HepG2 (cell line): ENCODE data around the gene TMEM218. TPM values are rescaled to one million over a fixed set of nuclear protein-coding genes. Genes with fewer than 3 reads are reported as not detected.

Experiments used
- ATAC-seq: fragments of 200-7000 bp; cut with Tn5 transposase; 3 replicates; pipeline ENCODE4 v1.9.1; 2020; ENCODE audit warnings: mild to moderate bottlenecking, moderate library complexity
- BruUV-seq: library from RNA; stranded (reverse); fragments of 400-500 nt; replicated peaks from 2 replicates; lab custom pipeline; 2021; lab: Mats Ljungman, UMichigan
- CTCF ChIA-PET: fragments of 300-600 bp; formaldehyde crosslinking; extraction: SDS; loops from one replicate; lab custom pipeline; 2021; ENCODE audit warnings: low total read pairs, inconsistent platforms, low intra/inter-chr PET ratio; lab: Yijun Ruan, JAX
- POLR2A ChIA-PET: fragments of 350-600 bp; sonication (Branson Sonifier 250); formaldehyde crosslinking; loops from one replicate; lab custom pipeline; 2020; ENCODE audit warnings: antibody characterized with exemption, inconsistent platforms; lab: Yijun Ruan, JAX
- DNase-seq: peaks from one replicate; pipeline ENCODE4 v3.0.0-alpha.2; 2015; ENCODE audit warnings: low spot score
- FAIRE-seq: peaks from 3 replicates; lab custom pipeline; 2011; peaks lifted over from hg19 to GRCh38; lab: Jason Lieb, UNC
- H2AFZ ChIP-seq: one replicate; pipeline ENCODE4 v1.6.1; 2011; ENCODE audit warnings: low read length, inconsistent platforms
- H3K27ac ChIP-seq: fragments of 300-600 bp; 3 replicates; pipeline ENCODE4 v1.8.0; 2011; ENCODE audit warnings: mixed run types, mild to moderate bottlenecking, mixed read lengths, low read length, inconsistent platforms; ENCODE audit not compliant: insufficient read depth; ENCODE audit errors: extremely low read length
- H3K27me3 ChIP-seq, 2 experiments: fragments of 200-600 bp in 1 of 2; 2 replicates in 1 of 2; 3 replicates in 1 of 2; pipeline versions ENCODE4 v1.6.0 to v1.8.0; 2011; ENCODE audit warnings: low read length in 2 of 2, mild to moderate bottlenecking in 2 of 2, moderate library complexity in 2 of 2, inconsistent platforms in 1 of 2; ENCODE audit not compliant: insufficient read depth in 2 of 2, control insufficient read depth in 1 of 2
- H3K36me3 ChIP-seq, 2 experiments: fragments of 200-600 bp in 1 of 2; replicated peaks in 1 of 2; 2 replicates in 1 of 2; 3 replicates in 1 of 2; pipeline versions ENCODE4 v1.5.1 to v1.8.0; 2011; ENCODE audit warnings: low read length in 2 of 2, inconsistent platforms in 1 of 2; ENCODE audit not compliant: insufficient read depth in 2 of 2, control insufficient read depth in 1 of 2
- H3K4me1 ChIP-seq: 2 replicates; pipeline ENCODE4 v1.5.1; 2012; ENCODE audit warnings: low read length, inconsistent platforms; ENCODE audit not compliant: insufficient read depth
- H3K4me2 ChIP-seq: 2 replicates; pipeline ENCODE4 v1.6.0; 2011; ENCODE audit warnings: low read depth, low read length, inconsistent platforms
- H3K4me3 ChIP-seq, 3 experiments: fragments of 200-600 bp in 1 of 3; sonication (generic), shearing (Covaris generic) in 1 of 3; replicated peaks in 1 of 3; 2 replicates each; pipeline ENCODE4 v1.5.1; 2011 to 2016; ENCODE audit warnings: low read length in 3 of 3, inconsistent platforms in 2 of 3, low read depth in 2 of 3, mild to moderate bottlenecking in 2 of 3, control low read depth in 1 of 3, mixed read lengths in 1 of 3; ENCODE audit not compliant: insufficient read depth in 1 of 3
- H3K79me2 ChIP-seq: one replicate; pipeline ENCODE4 v1.6.1; 2011; ENCODE audit warnings: low read length, inconsistent platforms; ENCODE audit not compliant: insufficient read depth
- H3K9ac ChIP-seq: 2 replicates; pipeline ENCODE4 v1.6.0; 2011; ENCODE audit warnings: mild to moderate bottlenecking, low read depth, low read length, inconsistent platforms; ENCODE audit not compliant: insufficient read depth
- H3K9me3 ChIP-seq: 2 replicates; pipeline ENCODE4 v1.5.1; 2012; ENCODE audit warnings: mild to moderate bottlenecking, low read length
- H4K20me1 ChIP-seq: 2 replicates; pipeline ENCODE4 v1.6.0; 2011; ENCODE audit warnings: inconsistent platforms, mild to moderate bottlenecking, low read length, moderate library complexity; ENCODE audit not compliant: insufficient read depth
- AHR ChIP-seq: IDR thresholded peaks from 2 replicates; pipeline ENCODE4 v1.6.1; 2018; ENCODE audit warnings: missing genetic modification reagents, missing compliant biosample characterization
- BATF2 ChIP-seq: sonication (generic); formaldehyde crosslinking; IDR thresholded peaks from 2 replicates; pipeline ENCODE4 v1.8.0; 2022; ENCODE audit warnings: mild to moderate bottlenecking, missing genetic modification reagents, moderate library complexity
- CHD4 ChIP-seq: fragments of 200-600 bp; sonication (generic); IDR thresholded peaks from 2 replicates; pipeline ENCODE4 v1.7.0; 2017; ENCODE audit warnings: mild to moderate bottlenecking, low read length, borderline replicate concordance
- FOXO4 ChIP-seq: sonication (generic); formaldehyde crosslinking; conservative IDR thresholded peaks from 2 replicates; pipeline ENCODE4 v1.8.1; 2023; ENCODE audit warnings: missing genetic modification reagents
- GZF1 ChIP-seq: sonication (generic); formaldehyde crosslinking; IDR thresholded peaks from 2 replicates; pipeline ENCODE4 v1.5.1; 2020; ENCODE audit warnings: mild to moderate bottlenecking, missing genetic modification reagents
- HMG20B ChIP-seq: conservative IDR thresholded peaks from 2 replicates; pipeline ENCODE4 v1.6.1; 2016; ENCODE audit warnings: missing genetic modification reagents, missing compliant biosample characterization
- ISX ChIP-seq: sonication (generic); formaldehyde crosslinking; conservative IDR thresholded peaks from 2 replicates; pipeline ENCODE4 v1.5.0; 2020; ENCODE audit warnings: missing genetic modification reagents
- PPARG ChIP-seq: conservative IDR thresholded peaks from 2 replicates; pipeline ENCODE4 v1.6.1; 2016; ENCODE audit warnings: missing biosample characterization, missing genetic modification reagents
- TP53 ChIP-seq: sonication (generic); formaldehyde crosslinking; conservative IDR thresholded peaks from 2 replicates; pipeline ENCODE4 v1.4.0; 2020; ENCODE audit warnings: missing genetic modification reagents
- ZBTB42 ChIP-seq: sonication (generic); formaldehyde crosslinking; IDR thresholded peaks from 2 replicates; pipeline ENCODE4 v1.5.0; 2020; ENCODE audit warnings: mild to moderate bottlenecking, missing genetic modification reagents
- ZNF589 ChIP-seq: sonication (generic); formaldehyde crosslinking; conservative IDR thresholded peaks from 2 replicates; pipeline ENCODE4 v1.8.0; 2022; ENCODE audit warnings: mild to moderate bottlenecking, moderate library complexity, missing genetic modification reagents
- ZNF720 ChIP-seq: sonication (generic); formaldehyde crosslinking; IDR thresholded peaks from 2 replicates; pipeline ENCODE4 v1.4.0; 2020; ENCODE audit warnings: missing genetic modification reagents
- ZNF746 ChIP-seq: sonication (generic); formaldehyde crosslinking; IDR thresholded peaks from 2 replicates; pipeline ENCODE4 v1.8.0; 2022; ENCODE audit warnings: mild to moderate bottlenecking, missing genetic modification reagents
- ZNF747 ChIP-seq: sonication (generic); formaldehyde crosslinking; IDR thresholded peaks from 2 replicates; pipeline ENCODE4 v1.8.1; 2023; ENCODE audit warnings: missing genetic modification reagents, mild to moderate bottlenecking, borderline replicate concordance
- WGBS: methylation state at CpG from one replicate; pipeline ENCODE4 v1.1.6; 2017; ENCODE audit warnings: low lambda C conversion rate; 5-methylcytosine and 5-hydroxymethylcytosine counted together
- in situ Hi-C: cut with HindIII; loops from 2 replicates; pipeline ENCODE4 v1.10.0; 2017; ENCODE audit warnings: low pct_unique_long_range_greater_than_20kb; ENCODE audit not compliant: extremely low pct_ligation_motif_present
- intact Hi-C: fragments of 100-400 bp; cut with micrococcal nuclease; formaldehyde crosslinking; loops from one replicate; pipeline ENCODE4 v1.10.0; 2022; ENCODE audit not compliant: unreplicated experiment
- polyA plus RNA-seq, 8 experiments: library from polyadenylated mRNA; depleted of rRNA in 3 of 8; stranded (reverse) in 7 of 8; unstranded in 1 of 8; fragments of >200 nt; fragmentation: Illumina TruSeq in 4 of 8; extraction: Trizol in 4 of 8; gene quantifications; 2 replicates each; pipeline versions ENCODE4 v1.2.1 to v1.2.3, GENCODE V29; 2011 to 2016; ENCODE audit warnings: low read depth in 4 of 8, missing spikeins in 1 of 8, mixed read lengths in 1 of 8; ENCODE audit not compliant: insufficient read depth in 1 of 8
- total RNA-seq, 5 experiments: library from RNA; depleted of rRNA; stranded (reverse); fragments of >200 nt; fragmentation: Illumina TruSeq; extraction: Trizol; gene quantifications; 2 replicates each; pipeline ENCODE4 v1.2.3, GENCODE V29; 2016; ENCODE audit warnings: low read depth in 1 of 5
- TF ChIP-seq, protein P1 (sequence below): sonication (generic); formaldehyde crosslinking; IDR thresholded peaks from 2 replicates; pipeline ENCODE4 v1.5.1; 2020; ENCODE audit warnings: mild to moderate bottlenecking, missing genetic modification reagents, moderate library complexity

Gene TMEM218
- total and polyA plus RNA-seq, 2 of the 13 experiments (the other 11 are each of a cell fraction or from before 2014, with no cell fraction given): 11.8 to 14.0 TPM

DNA sequence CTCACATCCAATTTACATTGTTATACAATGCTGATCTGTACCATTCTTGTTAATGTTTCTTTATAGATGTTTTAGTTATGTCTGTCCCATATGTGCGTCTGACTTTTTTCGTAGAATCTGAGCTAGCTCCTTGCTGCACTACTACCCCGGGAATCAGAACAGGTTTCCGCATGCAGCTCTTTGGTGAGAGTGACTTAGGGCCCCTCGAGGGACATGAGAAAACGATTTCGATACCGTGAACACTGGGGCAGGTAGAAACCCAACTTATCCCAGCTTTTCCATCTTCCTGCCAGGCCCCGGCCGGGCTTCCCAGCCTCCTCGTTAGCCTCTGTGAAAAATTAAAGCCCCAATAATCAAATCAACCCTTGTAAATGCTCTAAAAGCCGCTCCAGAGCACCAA lies 29.8 kb upstream of the TMEM218 start:
- intact Hi-C loops: loop anchor here (1.0 to 2.0 kb wide), 3 partner anchors 50 to 178 kb away; no protein-coding TSS in a partner anchor
- H3K4me3 ChIP-seq: no peak overlapping the region
- FAIRE-seq (no peak), DNase-seq (no peak), ATAC-seq (no peak)
- H3K9ac ChIP-seq: no peak overlapping the region
- in situ Hi-C loops: loop anchor here (5.0 to 10.0 kb wide), 2 partner anchors 49 to 166 kb away; no protein-coding TSS in a partner anchor
- peaks cover 5% of the 10 kb centered on the region; the same call in 1 of the 2 replicates for H3K4me1 ChIP-seq
- H3K36me3 ChIP-seq: no peaks in the 10 kb centered on the region
- H2AFZ ChIP-seq: no peak overlapping the region
- 69% methylated on average over 12 of the region's 12 CpGs for WGBS
- ChIA-PET CTCF (interaction anchor here (0.6 to 1.9 kb wide), 3 partner anchors 50 to 179 kb away, joined by 3 to 23 read pairs (median 11); no protein-coding TSS in a partner anchor), POLR2A (no interaction called here)
- H3K27me3 ChIP-seq: peaks cover 4 to 51% of the 10 kb centered on the region in 2 experiments
- H3K79me2 ChIP-seq: no peaks in the 10 kb centered on the region
- no peak overlapping the region for H3K27ac ChIP-seq
- H4K20me1 ChIP-seq: no peaks in the 10 kb centered on the region
- no peaks in the 10 kb centered on the region for H3K9me3 ChIP-seq
- TF ChIP-seq AHR (no peak), PPARG (no peak), HMG20B (CRISPR knock-in tag) (no peak), BATF2 (CRISPR knock-in tag) (no peak), ZNF720 (CRISPR knock-in tag) (no peak), CHD4 (no peak), ZNF589 (CRISPR knock-in tag) (no peak), ISX (CRISPR knock-in tag) (no peak), ZBTB42 (CRISPR knock-in tag) (no peak), ZNF747 (CRISPR knock-in tag) (no peak), FOXO4 (CRISPR knock-in tag) (no peak), TP53 (CRISPR knock-in tag) (no peak), GZF1 (CRISPR knock-in tag) (no peak), ZNF746 (CRISPR knock-in tag) (no peak)
- TF ChIP-seq, protein P1, sequence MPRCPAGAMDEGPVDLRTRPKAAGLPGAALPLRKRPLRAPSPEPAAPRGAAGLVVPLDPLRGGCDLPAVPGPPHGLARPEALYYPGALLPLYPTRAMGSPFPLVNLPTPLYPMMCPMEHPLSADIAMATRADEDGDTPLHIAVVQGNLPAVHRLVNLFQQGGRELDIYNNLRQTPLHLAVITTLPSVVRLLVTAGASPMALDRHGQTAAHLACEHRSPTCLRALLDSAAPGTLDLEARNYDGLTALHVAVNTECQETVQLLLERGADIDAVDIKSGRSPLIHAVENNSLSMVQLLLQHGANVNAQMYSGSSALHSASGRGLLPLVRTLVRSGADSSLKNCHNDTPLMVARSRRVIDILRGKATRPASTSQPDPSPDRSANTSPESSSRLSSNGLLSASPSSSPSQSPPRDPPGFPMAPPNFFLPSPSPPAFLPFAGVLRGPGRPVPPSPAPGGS (CRISPR knock-in tag): no peak
- H3K4me2 ChIP-seq: no peak overlapping the region
- no TSS peak for BruUV-seq
